Ishikawa (cell line): ENCODE measurements around the gene LSAMP.

ENCODE experiments used
- CEBPB ChIP-seq: IDR thresholded peaks from 2 replicates; pipeline ENCODE4 v1.6.1; 2012
- CREB1 ChIP-seq: IDR thresholded peaks from 2 replicates; pipeline ENCODE4 v1.6.1; 2012; ENCODE audit warnings: low read depth
- EGR1 ChIP-seq: IDR thresholded peaks from 2 replicates; pipeline ENCODE4 v1.6.1; 2012
- FOXM1 ChIP-seq: IDR thresholded peaks from 2 replicates; pipeline ENCODE4 v1.6.1; 2012; ENCODE audit warnings: low read depth, borderline replicate concordance
- TAF1 ChIP-seq: IDR thresholded peaks from 2 replicates; pipeline ENCODE4 v1.6.1; 2012; ENCODE audit warnings: low read depth, mild to moderate bottlenecking
- YY1 ChIP-seq: IDR thresholded peaks from 2 replicates; pipeline ENCODE4 v1.6.1; 2012; ENCODE audit warnings: low read depth
- TF ChIP-seq, protein P1 (sequence below): IDR thresholded peaks from 2 replicates; pipeline ENCODE4 v1.6.1; 2012
- TF ChIP-seq, protein P2 (sequence below): IDR thresholded peaks from 2 replicates; pipeline ENCODE4 v1.6.1; 2012; ENCODE audit warnings: low read depth, mild to moderate bottlenecking

DNA sequence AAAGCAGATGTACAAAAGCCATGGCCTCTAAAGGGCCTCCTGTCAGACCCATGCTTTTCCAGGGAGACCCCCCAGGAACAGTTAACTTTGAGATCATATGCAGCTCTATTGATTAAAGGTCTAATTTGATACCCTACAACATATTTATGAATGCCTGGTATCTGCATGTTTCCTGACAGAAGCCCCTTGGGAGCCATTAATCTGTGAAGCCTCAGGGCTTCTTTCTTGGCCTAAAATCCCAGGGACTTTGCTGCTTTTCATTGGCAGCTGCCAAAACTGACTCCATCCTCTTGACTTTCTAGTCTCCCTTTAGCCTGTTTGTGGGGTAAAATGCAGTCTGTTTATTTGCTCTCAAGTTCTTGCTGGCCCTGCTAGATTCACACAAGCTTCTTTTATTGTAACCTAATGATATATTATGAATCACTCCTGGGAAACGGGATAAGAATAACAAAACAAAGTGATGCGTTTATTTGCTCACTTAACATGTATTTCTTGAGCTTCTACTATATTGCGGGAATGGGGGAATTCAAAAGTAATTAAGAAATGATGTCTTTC, 257.0 kb downstream of the LSAMP start:
- no peak for TF ChIP-seq EGR1
- no peak for TF ChIP-seq YY1
- TF ChIP-seq, protein P1, sequence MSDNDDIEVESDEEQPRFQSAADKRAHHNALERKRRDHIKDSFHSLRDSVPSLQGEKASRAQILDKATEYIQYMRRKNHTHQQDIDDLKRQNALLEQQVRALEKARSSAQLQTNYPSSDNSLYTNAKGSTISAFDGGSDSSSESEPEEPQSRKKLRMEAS = no peak
- no peak for TF ChIP-seq CREB1
- no peak for TF ChIP-seq TAF1
- no peak for TF ChIP-seq FOXM1
- TF ChIP-seq, protein P2, sequence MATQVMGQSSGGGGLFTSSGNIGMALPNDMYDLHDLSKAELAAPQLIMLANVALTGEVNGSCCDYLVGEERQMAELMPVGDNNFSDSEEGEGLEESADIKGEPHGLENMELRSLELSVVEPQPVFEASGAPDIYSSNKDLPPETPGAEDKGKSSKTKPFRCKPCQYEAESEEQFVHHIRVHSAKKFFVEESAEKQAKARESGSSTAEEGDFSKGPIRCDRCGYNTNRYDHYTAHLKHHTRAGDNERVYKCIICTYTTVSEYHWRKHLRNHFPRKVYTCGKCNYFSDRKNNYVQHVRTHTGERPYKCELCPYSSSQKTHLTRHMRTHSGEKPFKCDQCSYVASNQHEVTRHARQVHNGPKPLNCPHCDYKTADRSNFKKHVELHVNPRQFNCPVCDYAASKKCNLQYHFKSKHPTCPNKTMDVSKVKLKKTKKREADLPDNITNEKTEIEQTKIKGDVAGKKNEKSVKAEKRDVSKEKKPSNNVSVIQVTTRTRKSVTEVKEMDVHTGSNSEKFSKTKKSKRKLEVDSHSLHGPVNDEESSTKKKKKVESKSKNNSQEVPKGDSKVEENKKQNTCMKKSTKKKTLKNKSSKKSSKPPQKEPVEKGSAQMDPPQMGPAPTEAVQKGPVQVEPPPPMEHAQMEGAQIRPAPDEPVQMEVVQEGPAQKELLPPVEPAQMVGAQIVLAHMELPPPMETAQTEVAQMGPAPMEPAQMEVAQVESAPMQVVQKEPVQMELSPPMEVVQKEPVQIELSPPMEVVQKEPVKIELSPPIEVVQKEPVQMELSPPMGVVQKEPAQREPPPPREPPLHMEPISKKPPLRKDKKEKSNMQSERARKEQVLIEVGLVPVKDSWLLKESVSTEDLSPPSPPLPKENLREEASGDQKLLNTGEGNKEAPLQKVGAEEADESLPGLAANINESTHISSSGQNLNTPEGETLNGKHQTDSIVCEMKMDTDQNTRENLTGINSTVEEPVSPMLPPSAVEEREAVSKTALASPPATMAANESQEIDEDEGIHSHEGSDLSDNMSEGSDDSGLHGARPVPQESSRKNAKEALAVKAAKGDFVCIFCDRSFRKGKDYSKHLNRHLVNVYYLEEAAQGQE = no peak
- no peak for TF ChIP-seq CEBPB
